Neural progenitor cell (in vitro differentiated cells): Measurements from ENCODE around the gene RSPH1.

Source experiments
- EZH2 ChIP-seq: fragments of 200-600 bp; sonication (generic); IDR thresholded peaks from 2 replicates; pipeline ENCODE4 v1.6.1; 2017; ENCODE audit warnings: antibody characterized with exemption, mild to moderate bottlenecking, moderate library complexity
- TF ChIP-seq, protein P1 (sequence below): fragments of 200-600 bp; sonication (generic); IDR thresholded peaks from 2 replicates; pipeline ENCODE4 v1.5.1; 2017; ENCODE audit warnings: antibody characterized with exemption, mild to moderate bottlenecking

DNA sequence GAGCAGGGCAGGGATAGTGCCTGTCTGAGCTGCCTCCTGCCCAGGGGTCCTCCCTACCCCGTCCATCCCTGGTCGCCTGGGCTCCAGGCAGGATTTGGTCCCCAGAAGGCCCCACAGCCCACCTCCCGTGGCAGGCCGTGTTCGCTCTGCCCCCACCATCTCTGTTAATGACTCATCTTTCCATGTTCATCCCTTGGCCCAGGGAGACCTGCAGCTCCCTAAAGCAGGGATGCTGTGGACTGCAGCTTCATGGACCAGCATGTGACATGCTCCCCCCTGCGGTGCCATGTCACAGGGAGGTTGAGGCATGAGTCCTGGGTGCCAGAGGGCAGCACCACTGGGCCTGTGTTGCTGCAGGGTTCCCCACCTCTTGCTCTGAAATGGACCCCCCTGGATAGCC, 65.5 kb downstream of the RSPH1 start:
- TF ChIP-seq, protein P1, sequence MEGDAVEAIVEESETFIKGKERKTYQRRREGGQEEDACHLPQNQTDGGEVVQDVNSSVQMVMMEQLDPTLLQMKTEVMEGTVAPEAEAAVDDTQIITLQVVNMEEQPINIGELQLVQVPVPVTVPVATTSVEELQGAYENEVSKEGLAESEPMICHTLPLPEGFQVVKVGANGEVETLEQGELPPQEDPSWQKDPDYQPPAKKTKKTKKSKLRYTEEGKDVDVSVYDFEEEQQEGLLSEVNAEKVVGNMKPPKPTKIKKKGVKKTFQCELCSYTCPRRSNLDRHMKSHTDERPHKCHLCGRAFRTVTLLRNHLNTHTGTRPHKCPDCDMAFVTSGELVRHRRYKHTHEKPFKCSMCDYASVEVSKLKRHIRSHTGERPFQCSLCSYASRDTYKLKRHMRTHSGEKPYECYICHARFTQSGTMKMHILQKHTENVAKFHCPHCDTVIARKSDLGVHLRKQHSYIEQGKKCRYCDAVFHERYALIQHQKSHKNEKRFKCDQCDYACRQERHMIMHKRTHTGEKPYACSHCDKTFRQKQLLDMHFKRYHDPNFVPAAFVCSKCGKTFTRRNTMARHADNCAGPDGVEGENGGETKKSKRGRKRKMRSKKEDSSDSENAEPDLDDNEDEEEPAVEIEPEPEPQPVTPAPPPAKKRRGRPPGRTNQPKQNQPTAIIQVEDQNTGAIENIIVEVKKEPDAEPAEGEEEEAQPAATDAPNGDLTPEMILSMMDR, result no peak
- no peak for TF ChIP-seq EZH2
